Kidney (tissue), 14 donors: ENCODE data around the gene ABRACL. TPM values are rescaled to one million over a fixed set of nuclear protein-coding genes. Genes with fewer than 3 reads are reported as not detected.
A peak's percentile ranks its signal among the peaks of the same experiment; 100 is the strongest.
"Not testable (repeated sequence)": the region's sequence is repeated elsewhere in the genome, so short reads cannot be mapped to it uniquely, and the experiment has no call there.

ENCODE experiments used
- DNase-seq, 5 donors: peaks; one replicate each; pipeline ENCODE4 v3.0.0-alpha.2; 2013 to 2020
- FAIRE-seq: peaks from 2 replicates; lab custom pipeline; 2012; peaks lifted over from hg19 to GRCh38; lab: Jason Lieb, UNC
- H3K27ac ChIP-seq, 2 donors: one replicate each; pipeline ENCODE4 v1.7.0; 2013; ENCODE audit warnings: low read depth in 2 of 2, low read length in 2 of 2, inconsistent platforms in 1 of 2
- H3K27me3 ChIP-seq: one replicate; pipeline ENCODE4 v1.7.1; 2013; ENCODE audit warnings: low read length, inconsistent platforms; ENCODE audit not compliant: control insufficient read depth, insufficient read depth
- H3K36me3 ChIP-seq, 3 donors: one replicate each; pipeline versions ENCODE4 v1.7.0 to v1.7.1; 2013; ENCODE audit warnings: low read length in 3 of 3, control low read depth in 1 of 3, inconsistent platforms in 1 of 3; ENCODE audit not compliant: insufficient read depth in 3 of 3, control insufficient read depth in 2 of 3
- H3K4me1 ChIP-seq, 3 donors: one replicate each; pipeline versions ENCODE4 v1.7.0 to v1.7.1; 2013; ENCODE audit warnings: low read length in 3 of 3, inconsistent platforms in 1 of 3, low read depth in 1 of 3; ENCODE audit not compliant: control insufficient read depth in 2 of 3, insufficient read depth in 2 of 3
- H3K4me3 ChIP-seq, 3 donors: one replicate each; pipeline versions ENCODE4 v1.7.0 to v1.8.1; 2013; ENCODE audit warnings: low read length in 3 of 3, control low read depth in 1 of 3, inconsistent platforms in 1 of 3
- H3K9ac ChIP-seq, 3 donors: one replicate each; pipeline versions ENCODE4 v1.7.0 to v1.7.1; 2013; ENCODE audit warnings: low read length in 3 of 3, control low read depth in 1 of 3, inconsistent platforms in 1 of 3
- H3K9me3 ChIP-seq, 3 donors: one replicate each; pipeline versions ENCODE4 v1.7.0 to v1.7.1; 2013; ENCODE audit warnings: low read length in 3 of 3, control low read depth in 1 of 3, inconsistent platforms in 1 of 3; ENCODE audit not compliant: control insufficient read depth in 2 of 3, insufficient read depth in 1 of 3
- intact Hi-C: fragments of 100-400 bp; cut with DNase I; formaldehyde crosslinking; loops from one replicate; pipeline ENCODE4 v1.11.1; 2022
- polyA plus RNA-seq: library from polyadenylated mRNA; stranded (reverse); fragments of 350-450 nt; fragmentation: Illumina TruSeq; extraction: RNeasy Lipid Tissue Mini Kit (QIAGEN cat#74804); gene quantifications from one replicate; pipeline ENCODE4 v1.2.3, GENCODE V29; 2014; ENCODE audit warnings: low read depth, low replicate concordance; ENCODE audit not compliant: insufficient read depth
- total RNA-seq: library from RNA; stranded (reverse); fragmentation: NEBNext Ultra II Directional; extraction: Animal tissue kit (Norgen Biotek cat#: 25700); gene quantifications from one replicate; pipeline ENCODE4 v1.2.1, GENCODE V29; 2021
- TF ChIP-seq, protein P1 (sequence below): IDR thresholded peaks from 3 replicates; pipeline ENCODE4 v1.5.1; 2012; ENCODE audit warnings: mild to moderate bottlenecking, moderate library complexity, borderline replicate concordance; ENCODE audit not compliant: insufficient read depth; ENCODE audit errors: extremely low read depth
- donor health status: control.
- donor health status: control.
- donor health status: control.
- donor health status: control.
- donor health status: control.
- donor health status: DM: yes; HTN: yes; CAD: no.
- donor health status: Normal renal cell carcinoma (clear cell type).

ABRACL gene
- total and polyA plus RNA-seq, 2 donors from 2014 or later = 24.9 to 51.3 TPM

DNA sequence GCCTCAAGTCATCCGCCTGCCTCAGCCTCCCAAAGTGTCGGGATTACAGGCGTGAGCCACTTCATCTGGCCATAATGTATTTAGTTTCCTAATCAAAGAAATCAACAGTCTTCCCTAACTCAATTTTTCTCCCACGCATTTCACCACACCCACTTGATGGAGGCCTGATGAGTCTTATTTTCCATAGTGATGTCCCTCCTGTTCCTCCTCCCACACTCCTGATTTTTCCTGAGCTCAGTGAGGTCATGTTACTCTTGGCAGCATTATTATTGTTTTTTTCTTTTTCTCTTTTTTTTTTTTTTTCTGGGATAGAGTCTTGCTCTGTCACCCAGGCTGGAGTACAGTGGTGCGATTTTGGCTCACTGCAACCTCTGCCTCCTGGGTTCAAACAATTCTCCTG is 8.9 kb downstream of the ABRACL start:
- Histone ChIP-seq H3K27me3 (no peaks in the 10 kb centered on the region), H3K36me3 (peaks cover 0 to 2% (median 0%) of the 10 kb centered on the region in 3 donors), H3K9ac (no peak overlapping the region), H3K4me3 (no peak overlapping the region), H3K9me3 (no peaks in the 10 kb centered on the region), H3K27ac (no peak overlapping the region), H3K4me1 (no peaks in the 10 kb centered on the region)
- intact Hi-C loops = no loop called here
- peak in 1 of 5 donors; percentile 11 for DNase-seq
- TF ChIP-seq, protein P1, sequence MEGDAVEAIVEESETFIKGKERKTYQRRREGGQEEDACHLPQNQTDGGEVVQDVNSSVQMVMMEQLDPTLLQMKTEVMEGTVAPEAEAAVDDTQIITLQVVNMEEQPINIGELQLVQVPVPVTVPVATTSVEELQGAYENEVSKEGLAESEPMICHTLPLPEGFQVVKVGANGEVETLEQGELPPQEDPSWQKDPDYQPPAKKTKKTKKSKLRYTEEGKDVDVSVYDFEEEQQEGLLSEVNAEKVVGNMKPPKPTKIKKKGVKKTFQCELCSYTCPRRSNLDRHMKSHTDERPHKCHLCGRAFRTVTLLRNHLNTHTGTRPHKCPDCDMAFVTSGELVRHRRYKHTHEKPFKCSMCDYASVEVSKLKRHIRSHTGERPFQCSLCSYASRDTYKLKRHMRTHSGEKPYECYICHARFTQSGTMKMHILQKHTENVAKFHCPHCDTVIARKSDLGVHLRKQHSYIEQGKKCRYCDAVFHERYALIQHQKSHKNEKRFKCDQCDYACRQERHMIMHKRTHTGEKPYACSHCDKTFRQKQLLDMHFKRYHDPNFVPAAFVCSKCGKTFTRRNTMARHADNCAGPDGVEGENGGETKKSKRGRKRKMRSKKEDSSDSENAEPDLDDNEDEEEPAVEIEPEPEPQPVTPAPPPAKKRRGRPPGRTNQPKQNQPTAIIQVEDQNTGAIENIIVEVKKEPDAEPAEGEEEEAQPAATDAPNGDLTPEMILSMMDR = no peak
- FAIRE-seq = no peak

DNA sequence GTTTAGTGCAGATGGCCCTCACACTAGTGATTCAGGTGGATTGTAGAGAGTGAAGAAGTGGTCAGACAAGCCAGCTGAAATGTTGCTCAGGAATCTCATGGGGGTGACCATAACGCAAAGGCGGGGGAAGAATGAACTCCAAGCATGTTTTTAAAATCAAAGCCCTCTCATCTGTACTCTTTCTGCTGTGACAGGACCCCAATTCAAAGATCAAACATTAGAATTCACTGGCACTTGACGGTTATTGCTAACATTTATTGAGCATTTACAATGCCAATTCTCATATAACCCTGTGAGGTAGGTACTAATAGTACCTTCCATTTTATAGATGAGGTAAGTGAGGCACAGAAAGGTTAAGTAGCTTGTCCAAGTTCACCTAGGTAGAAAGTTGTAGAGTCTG is 15.7 kb downstream of the ABRACL start:
- H3K4me3 ChIP-seq = no peak overlapping the region
- intact Hi-C loops = no loop called here
- no peaks in the 10 kb centered on the region for H3K9me3 ChIP-seq
- no peaks in the 10 kb centered on the region for H3K27me3 ChIP-seq
- no peak for DNase-seq
- peaks cover 0 to 2% (median 0%) of the 10 kb centered on the region in 3 donors for H3K36me3 ChIP-seq
- H3K9ac ChIP-seq = no peak overlapping the region
- no peak overlapping the region for H3K27ac ChIP-seq
- TF ChIP-seq, protein P1 = no peak
- H3K4me1 ChIP-seq = no peaks in the 10 kb centered on the region
- FAIRE-seq = no peak

DNA sequence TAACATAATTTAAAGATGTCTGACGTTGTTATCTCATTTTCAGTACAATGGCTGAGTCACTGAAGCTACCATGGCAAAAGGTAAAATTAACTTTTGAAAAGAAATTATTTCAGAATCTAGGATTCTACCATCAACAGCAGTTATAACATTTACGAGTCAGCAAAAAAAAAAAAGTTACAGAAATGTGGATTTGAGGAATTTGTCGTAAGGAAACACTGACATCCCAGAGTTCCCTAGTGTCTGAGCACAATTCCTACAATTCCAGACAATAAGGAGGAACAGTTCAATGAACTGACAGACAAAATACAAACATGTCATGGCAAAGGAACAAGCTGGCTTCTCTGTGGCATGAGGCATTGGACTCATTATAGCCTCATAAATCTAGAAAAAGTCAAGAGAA is 19.1 kb downstream of the ABRACL start:
- TF ChIP-seq, protein P1 = no peak
- peak in 1 of 5 donors; percentile 31 for DNase-seq
- no peak for FAIRE-seq
- H3K36me3 ChIP-seq = no peaks in the 10 kb centered on the region
- H3K9ac ChIP-seq = no peak overlapping the region
- no peak overlapping the region for H3K4me3 ChIP-seq
- no peaks in the 10 kb centered on the region for H3K4me1 ChIP-seq
- H3K27me3 ChIP-seq = no peaks in the 10 kb centered on the region
- intact Hi-C loops = no loop called here
- H3K27ac ChIP-seq = no peak overlapping the region
- H3K9me3 ChIP-seq = no peaks in the 10 kb centered on the region

DNA sequence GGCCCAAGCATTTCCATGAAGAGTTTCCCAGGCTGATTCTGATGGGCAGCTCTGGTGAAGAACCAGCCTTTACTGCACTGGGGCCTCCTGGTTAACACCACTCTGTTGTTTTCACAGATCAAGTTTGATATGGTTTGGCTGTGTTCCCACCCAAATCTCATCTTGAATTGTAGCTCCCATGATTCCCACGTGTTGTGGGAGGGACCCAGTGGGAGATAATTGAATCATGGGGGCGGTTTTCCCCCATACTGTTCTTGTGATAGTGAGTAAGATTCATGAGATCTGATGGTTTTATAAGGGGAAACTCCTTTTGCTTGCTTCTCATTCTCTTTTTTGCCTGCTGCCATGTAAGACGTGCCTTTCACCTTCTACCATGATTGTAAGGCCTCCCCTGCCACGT is 20.4 kb downstream of the ABRACL start:
- H3K4me1 ChIP-seq, H3K9me3 ChIP-seq, H3K27me3 ChIP-seq, H3K4me3 ChIP-seq, H3K27ac ChIP-seq, FAIRE-seq, H3K36me3 ChIP-seq, H3K9ac ChIP-seq, DNase-seq, intact Hi-C loops: not testable (repeated sequence)

DNA sequence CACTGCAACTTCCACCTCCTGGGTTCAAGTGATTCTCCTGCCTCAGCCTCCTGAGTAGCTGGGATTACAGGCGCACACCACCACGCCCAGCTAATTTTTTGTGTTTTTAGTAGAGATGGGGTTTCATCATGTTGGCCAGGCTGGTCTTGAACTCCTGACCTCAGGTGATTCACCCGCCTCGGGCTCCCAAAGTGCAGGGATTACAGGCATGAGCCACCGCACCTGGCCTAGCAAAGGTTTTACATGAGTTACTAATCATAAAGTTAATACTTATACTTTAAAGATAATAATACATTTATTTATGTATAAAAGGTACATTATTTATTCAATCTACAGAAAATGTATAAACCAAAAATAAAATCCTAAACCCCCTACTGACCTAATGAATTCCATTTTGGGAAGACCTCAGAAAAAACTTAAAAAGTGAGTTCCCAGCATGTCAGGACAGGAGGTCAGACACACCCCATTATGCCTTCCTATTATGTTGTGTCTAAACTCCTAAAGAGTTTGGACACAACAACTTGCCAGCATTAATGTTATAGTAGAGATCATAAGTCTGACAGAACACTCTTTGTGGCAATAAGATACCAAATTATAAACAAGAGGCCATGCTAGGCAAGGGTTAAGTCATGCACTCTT is 21.7 kb downstream of the ABRACL start:
- H3K4me3 ChIP-seq, DNase-seq, H3K27me3 ChIP-seq, intact Hi-C loops, FAIRE-seq, H3K4me1 ChIP-seq, H3K36me3 ChIP-seq, H3K27ac ChIP-seq, H3K9me3 ChIP-seq, H3K9ac ChIP-seq: not testable (repeated sequence)
